Loucy (cell line): ENCODE data around the gene NAB2.

Experiments
- H2AFZ ChIP-seq: fragments of 200-600 bp; sonication (generic); 2 replicates; pipeline ENCODE4 v1.6.0; 2016; ENCODE audit warnings: antibody characterized with exemption, mild to moderate bottlenecking, low read length, moderate library complexity
- H3F3A ChIP-seq: fragments of 200-600 bp; 2 replicates; pipeline ENCODE4 v1.6.0; 2016; ENCODE audit warnings: antibody characterized with exemption, low read depth, mild to moderate bottlenecking
- H3K27me3 ChIP-seq: fragments of 200-600 bp; sonication (generic); 2 replicates; pipeline ENCODE4 v1.6.1; 2014; ENCODE audit warnings: low read length, mild to moderate bottlenecking; ENCODE audit not compliant: insufficient read depth, poor library complexity, severe bottlenecking
- H3K36me3 ChIP-seq: fragments of 200-600 bp; sonication (generic); 2 replicates; pipeline ENCODE4 v1.6.1; 2016; ENCODE audit warnings: low read length; ENCODE audit not compliant: insufficient read depth
- H3K4me1 ChIP-seq: fragments of 200-600 bp; sonication (generic); 2 replicates; pipeline ENCODE4 v1.5.1; 2014; ENCODE audit warnings: low read length, mild to moderate bottlenecking; ENCODE audit not compliant: insufficient read depth, poor library complexity, severe bottlenecking
- H3K4me2 ChIP-seq: fragments of 200-600 bp; sonication (generic); 2 replicates; pipeline ENCODE4 v1.6.0; 2014; ENCODE audit warnings: antibody characterized with exemption, low read length, low read depth, mild to moderate bottlenecking; ENCODE audit not compliant: poor library complexity, severe bottlenecking
- H3K4me3 ChIP-seq: fragments of 200-600 bp; sonication (generic); 2 replicates; pipeline ENCODE4 v1.5.1; 2014; ENCODE audit warnings: low read length, mild to moderate bottlenecking, mixed read lengths; ENCODE audit not compliant: poor library complexity, severe bottlenecking
- H3K79me2 ChIP-seq: fragments of 200-600 bp; sonication (generic); 2 replicates; pipeline ENCODE4 v1.6.1; 2014; ENCODE audit warnings: low read length; ENCODE audit not compliant: insufficient read depth
- H3K9ac ChIP-seq: fragments of 200-600 bp; sonication (generic); 2 replicates; pipeline ENCODE4 v1.6.0; 2014; ENCODE audit warnings: mild to moderate bottlenecking, low read depth, low read length, moderate library complexity; ENCODE audit not compliant: poor library complexity, severe bottlenecking
- H3K9me2 ChIP-seq: fragments of 200-600 bp; sonication (generic); replicated peaks from 2 replicates; pipeline ENCODE4 v1.6.1; 2016; ENCODE audit warnings: low read depth, low read length, mixed read lengths
- H3K9me3 ChIP-seq: fragments of 200-600 bp; sonication (generic); 2 replicates; pipeline ENCODE4 v1.6.1; 2014; ENCODE audit warnings: mild to moderate bottlenecking, antibody characterized with exemption, low read length, low read depth; ENCODE audit not compliant: insufficient read depth
- H4K20me1 ChIP-seq: fragments of 200-600 bp; sonication (generic); 2 replicates; pipeline ENCODE4 v1.6.0; 2014; ENCODE audit warnings: antibody characterized with exemption, low read length, mild to moderate bottlenecking; ENCODE audit not compliant: insufficient read depth, poor library complexity, severe bottlenecking
- EZH2phosphoT487 ChIP-seq: fragments of 200-600 bp; IDR thresholded peaks from 2 replicates; pipeline ENCODE4 v1.6.1; 2018; ENCODE audit warnings: antibody characterized with exemption, mild to moderate bottlenecking, moderate library complexity, borderline replicate concordance
- TF ChIP-seq, protein P1 (sequence below): fragments of 200-600 bp; sonication (generic); conservative IDR thresholded peaks from 2 replicates; pipeline ENCODE4 v1.5.1; 2014; ENCODE audit warnings: mild to moderate bottlenecking, antibody characterized with exemption, low read length

NAB2 gene

DNA sequence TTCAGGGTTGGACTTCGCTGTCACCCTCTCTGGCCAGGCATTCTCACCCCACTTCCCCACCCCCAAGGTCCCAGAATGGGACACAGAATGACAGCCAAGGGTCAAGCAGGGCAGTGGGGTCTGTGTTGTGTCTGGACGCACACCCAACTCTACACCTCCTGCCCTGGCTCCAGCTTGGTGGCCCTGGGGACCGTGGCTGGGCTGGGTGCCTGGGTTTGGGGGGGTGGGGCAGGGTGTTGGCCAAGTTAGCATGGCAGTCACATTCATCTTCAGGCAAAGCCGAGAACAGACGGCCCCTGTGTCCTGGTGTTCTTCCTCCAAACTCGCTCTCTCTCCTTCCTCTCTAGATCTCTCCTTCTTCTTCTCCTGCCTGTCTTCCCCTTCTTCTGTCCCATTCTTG is 45.0 kb downstream of the NAB2 start:
- Histone ChIP-seq H3K36me3 (no peaks in the 10 kb centered on the region), H2AFZ (no peak overlapping the region), H3K27me3 (no peaks in the 10 kb centered on the region), H4K20me1 (no peaks in the 10 kb centered on the region), H3K79me2 (no peaks in the 10 kb centered on the region), H3K9ac (no peak overlapping the region), H3K4me3 (no peak overlapping the region), H3K4me1 (peaks cover 8% of the 10 kb centered on the region), H3K9me3 (no peaks in the 10 kb centered on the region), H3F3A (no peaks in the 10 kb centered on the region), H3K4me2 (no peak overlapping the region), H3K9me2 (no peaks in the 10 kb centered on the region)
- TF ChIP-seq, protein P1, sequence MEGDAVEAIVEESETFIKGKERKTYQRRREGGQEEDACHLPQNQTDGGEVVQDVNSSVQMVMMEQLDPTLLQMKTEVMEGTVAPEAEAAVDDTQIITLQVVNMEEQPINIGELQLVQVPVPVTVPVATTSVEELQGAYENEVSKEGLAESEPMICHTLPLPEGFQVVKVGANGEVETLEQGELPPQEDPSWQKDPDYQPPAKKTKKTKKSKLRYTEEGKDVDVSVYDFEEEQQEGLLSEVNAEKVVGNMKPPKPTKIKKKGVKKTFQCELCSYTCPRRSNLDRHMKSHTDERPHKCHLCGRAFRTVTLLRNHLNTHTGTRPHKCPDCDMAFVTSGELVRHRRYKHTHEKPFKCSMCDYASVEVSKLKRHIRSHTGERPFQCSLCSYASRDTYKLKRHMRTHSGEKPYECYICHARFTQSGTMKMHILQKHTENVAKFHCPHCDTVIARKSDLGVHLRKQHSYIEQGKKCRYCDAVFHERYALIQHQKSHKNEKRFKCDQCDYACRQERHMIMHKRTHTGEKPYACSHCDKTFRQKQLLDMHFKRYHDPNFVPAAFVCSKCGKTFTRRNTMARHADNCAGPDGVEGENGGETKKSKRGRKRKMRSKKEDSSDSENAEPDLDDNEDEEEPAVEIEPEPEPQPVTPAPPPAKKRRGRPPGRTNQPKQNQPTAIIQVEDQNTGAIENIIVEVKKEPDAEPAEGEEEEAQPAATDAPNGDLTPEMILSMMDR: no peak
- no peak for TF ChIP-seq EZH2phosphoT487

DNA sequence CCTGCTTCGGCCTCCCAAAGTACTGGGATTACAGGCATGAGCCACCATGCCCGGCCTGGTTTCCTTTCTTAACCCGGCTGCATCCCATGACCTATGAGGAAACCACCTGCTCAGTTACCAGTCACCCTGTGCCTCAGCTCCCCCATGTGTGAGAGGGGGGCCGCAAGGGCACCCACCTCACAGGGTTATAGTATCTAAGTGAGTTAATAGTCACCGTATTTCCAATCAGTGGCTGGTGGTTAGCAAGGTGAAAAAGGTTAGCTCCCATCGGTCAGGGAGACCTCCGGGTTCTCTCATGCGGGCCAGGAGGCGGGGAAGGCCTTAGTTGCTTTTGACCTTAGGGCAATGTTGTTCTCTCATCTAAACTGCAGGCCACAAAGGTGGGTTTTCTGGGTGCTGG is 46.0 kb downstream of the NAB2 start:
- Histone ChIP-seq H3K4me3 (no peak overlapping the region), H3K79me2 (no peaks in the 10 kb centered on the region), H3K9ac (no peak overlapping the region), H3K36me3 (no peaks in the 10 kb centered on the region), H3K4me1 (peaks cover 2% of the 10 kb centered on the region), H2AFZ (no peak overlapping the region), H3K9me2 (no peaks in the 10 kb centered on the region), H3F3A (no peaks in the 10 kb centered on the region), H4K20me1 (no peaks in the 10 kb centered on the region), H3K27me3 (no peaks in the 10 kb centered on the region), H3K4me2 (no peak overlapping the region), H3K9me3 (no peaks in the 10 kb centered on the region)
- no peak for TF ChIP-seq EZH2phosphoT487
- TF ChIP-seq, protein P1: no peak

DNA sequence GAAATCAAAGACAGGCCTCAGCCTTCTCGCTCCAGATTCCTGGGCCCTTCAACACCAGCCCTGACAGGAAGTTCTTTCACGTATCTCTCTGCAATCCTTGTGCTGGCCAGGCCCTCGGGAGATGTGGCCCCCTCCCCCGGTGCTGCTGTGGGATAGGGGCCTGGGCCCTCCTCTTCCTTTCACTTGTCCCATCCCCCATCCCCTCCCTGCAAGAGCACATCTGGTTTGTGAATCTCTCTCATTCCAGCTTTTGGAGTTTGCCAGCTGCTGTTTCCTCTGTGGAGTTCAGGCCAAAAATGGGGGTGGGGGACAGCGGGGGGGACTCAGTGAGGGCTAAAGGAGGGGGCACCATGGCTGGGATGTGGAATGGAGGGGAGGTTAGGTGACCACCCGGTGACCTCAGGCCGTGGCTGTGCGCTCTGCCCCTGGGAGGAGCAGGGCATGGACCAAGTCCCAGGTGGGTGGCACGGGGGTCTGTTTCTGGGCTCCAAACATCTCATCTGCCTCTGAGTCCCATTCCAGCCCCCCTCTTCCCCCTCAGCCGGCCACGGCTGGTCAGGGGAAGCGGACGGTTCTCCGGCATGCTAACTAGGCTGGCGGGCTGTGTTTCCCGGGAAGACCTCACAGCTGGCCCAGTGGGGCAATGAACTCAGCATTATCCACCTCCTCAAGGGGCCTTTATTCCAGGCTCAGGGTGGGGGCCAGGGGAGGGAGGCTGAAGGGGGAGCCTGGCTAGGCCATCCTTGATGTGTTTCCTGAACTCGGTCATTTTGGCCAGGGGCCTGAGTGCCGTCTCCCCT is 46.8 kb downstream of the NAB2 start:
- no peaks in the 10 kb centered on the region for H3F3A ChIP-seq
- H4K20me1 ChIP-seq: no peaks in the 10 kb centered on the region
- H3K27me3 ChIP-seq: no peaks in the 10 kb centered on the region
- no peaks in the 10 kb centered on the region for H3K9me2 ChIP-seq
- H3K4me3 ChIP-seq: no peak overlapping the region
- no peaks in the 10 kb centered on the region for H3K36me3 ChIP-seq
- H3K9ac ChIP-seq: no peak overlapping the region
- H3K9me3 ChIP-seq: no peaks in the 10 kb centered on the region
- H3K79me2 ChIP-seq: no peaks in the 10 kb centered on the region
- H2AFZ ChIP-seq: no peak overlapping the region
- H3K4me1 ChIP-seq: no peaks in the 10 kb centered on the region
- no peak for TF ChIP-seq EZH2phosphoT487
- TF ChIP-seq, protein P1: no peak
- no peak overlapping the region for H3K4me2 ChIP-seq
